Fibroblast of pulmonary artery (primary cell): ENCODE data around the gene CRYAA.

Source experiments
- DNase-seq: peaks from one replicate; pipeline ENCODE4 v3.0.0-alpha.2; 2010; ENCODE audit warnings: low read depth
- H3K4me3 ChIP-seq: replicated peaks from 2 replicates; pipeline ENCODE4 v1.5.1; 2011; ENCODE audit warnings: low read depth, mild to moderate bottlenecking, control low read depth, low read length, moderate library complexity
- CTCF ChIP-seq: IDR thresholded peaks from 2 replicates; pipeline ENCODE4 v1.5.1; 2011; ENCODE audit warnings: mild to moderate bottlenecking, control low read depth, low read length, inconsistent platforms; ENCODE audit errors: missing control alignments

CRYAA gene

DNA sequence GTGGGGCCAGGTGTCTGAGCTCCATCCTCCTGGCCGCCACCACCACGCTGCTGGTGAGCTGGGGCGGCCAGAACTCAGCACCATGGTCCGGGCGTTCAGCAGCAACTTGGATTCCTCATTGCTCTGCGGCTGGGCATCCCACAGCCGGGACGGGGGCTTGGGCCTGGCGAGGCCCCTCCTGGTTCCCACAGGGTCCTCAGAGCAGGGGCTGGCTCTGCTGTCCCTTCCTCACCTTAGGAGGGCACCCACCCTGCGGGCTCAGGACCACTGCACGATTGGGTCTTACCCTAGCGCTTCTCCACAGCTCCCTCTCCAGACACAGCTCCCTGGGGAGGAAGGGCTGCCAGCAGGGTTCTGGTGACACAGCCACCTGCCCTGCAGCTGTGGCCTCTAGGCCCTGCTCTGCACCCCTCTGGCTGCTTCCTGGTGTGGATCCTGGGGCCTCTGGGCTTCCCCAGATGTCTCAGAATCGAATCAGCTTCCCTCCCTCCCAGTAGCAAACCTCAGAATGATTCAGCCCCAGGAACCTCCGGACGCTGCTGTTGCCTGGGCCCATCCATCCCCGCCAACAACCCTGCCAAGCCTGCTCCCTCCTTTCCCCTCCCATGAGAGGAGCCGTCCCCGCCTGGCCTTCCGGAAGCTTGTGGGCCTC is 25.0 kb downstream of the CRYAA start:
- peak; percentile 85 for DNase-seq
- no peak for TF ChIP-seq CTCF
- H3K4me3 ChIP-seq = no peak overlapping the region

DNA sequence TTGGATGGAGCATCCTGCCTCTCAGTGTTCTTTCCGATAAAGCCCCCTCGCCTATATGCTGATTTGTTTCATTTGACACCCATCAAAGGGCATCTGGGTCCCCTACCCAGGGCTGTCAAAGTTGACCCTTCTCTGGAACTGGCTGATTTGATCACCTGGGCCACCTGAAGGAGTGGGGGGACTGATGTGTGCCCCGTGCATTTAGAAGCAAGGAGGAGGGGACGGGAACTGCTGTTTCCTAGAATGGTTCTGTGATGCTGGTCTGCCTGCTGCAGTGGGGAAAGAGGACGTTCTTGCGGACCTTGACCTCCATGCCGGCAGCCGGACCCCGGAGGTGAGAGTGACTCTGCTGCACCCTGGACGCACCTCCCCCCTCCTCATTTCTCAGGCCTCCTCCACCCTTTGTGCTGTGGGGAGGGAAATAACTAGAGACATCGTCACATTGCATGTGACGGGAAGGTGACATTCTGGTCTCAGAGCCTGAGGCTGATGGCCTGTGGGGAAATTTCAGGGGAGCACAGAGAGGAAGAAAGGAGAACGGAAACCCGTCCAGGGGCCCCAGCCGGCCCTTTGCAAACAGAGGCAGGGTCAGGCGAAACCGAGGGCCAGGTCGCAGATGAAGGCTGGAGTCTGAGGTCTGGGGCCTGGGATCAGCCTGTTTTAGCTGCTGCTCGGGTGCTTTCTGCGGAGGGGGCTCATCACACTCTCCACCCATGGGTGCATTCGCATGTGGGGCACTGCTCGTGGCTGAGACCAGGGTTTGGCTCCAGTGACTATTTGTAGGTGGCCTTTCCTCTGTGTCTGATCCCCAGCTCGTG is 25.7 kb downstream of the CRYAA start:
- TF ChIP-seq CTCF = no peak
- no peak for DNase-seq
- H3K4me3 ChIP-seq = no peak overlapping the region

DNA sequence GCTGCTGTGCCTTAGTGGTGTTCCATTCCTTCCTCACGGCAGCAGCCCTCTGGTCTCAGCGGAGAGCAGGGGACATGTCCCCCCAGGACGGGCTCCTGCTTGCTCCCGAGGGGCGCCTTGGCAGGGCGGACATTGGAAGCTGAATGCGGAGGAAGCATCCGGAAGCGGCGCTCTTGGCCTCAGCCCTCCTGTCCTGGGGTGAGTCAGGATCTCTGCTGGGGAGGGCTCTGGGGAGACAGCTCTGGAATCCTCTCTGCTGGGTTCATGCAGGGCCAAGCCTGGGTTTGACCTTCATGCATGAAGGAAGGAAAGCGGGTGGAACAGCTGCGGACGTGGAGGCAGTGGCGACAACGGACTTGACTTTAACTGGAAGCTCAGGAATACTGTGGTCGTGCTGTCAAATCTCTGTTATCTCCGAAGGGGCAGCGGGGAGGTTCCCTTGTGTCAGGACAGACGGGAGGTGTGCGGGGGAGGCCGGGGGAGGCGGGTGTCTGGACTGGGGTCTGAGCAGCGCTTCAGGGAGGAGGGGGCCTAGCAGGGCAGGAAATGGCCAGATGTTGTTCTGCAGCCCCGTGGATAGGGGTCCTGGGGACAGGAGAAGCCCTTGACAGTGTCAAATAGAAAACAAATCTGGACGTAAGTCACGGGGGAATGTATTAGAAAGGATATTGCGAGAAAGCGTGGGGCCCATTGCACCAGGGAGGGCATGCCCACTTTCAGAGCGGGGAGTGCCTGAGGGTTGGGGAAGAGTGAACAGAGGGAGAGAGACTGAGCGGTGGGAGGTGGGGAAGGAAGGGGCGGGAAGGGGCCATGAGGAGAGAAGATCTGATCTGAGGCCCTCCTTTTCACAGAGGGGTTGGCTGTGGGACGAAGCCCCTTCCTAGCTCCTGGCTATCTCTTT is 26.6 kb downstream of the CRYAA start:
- peak; percentile 56 for DNase-seq
- no peak for TF ChIP-seq CTCF
- no peak overlapping the region for H3K4me3 ChIP-seq

DNA sequence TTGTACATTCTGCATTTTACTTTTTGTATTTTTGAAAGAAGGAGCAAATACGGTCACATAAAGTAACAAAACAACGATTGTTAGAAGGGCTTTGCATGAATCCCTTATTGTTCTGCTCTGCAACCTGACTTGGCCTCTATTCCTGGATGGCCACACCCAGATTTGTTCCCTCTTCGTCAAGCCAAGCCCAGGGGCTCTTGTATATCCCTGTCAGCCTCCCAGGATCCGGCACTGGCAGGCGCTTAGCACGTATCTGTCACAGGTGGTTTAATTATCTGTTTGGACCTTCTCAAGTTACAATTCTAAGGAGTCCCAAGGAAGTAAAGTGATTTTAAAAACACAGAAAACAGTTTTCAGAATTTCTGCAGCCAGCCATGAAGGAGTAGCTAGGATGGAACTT is 28.0 kb downstream of the CRYAA start:
- H3K4me3 ChIP-seq = peak overlapping the region; percentile 10
- peak; percentile 48 for DNase-seq
- no peak for TF ChIP-seq CTCF

- DNase-seq = no peak
- no peak overlapping the region for H3K4me3 ChIP-seq
- TF ChIP-seq CTCF = no peak
Observed at GRCh38 chr21:43198376-43198775, 29.6 kb downstream of the CRYAA start.

GRCh38 chr21:43201491-43201890 is 32.7 kb downstream of the CRYAA start:
- no peak overlapping the region for H3K4me3 ChIP-seq
- no peak for TF ChIP-seq CTCF
- DNase-seq = no peak
